Activated B cell treated with CpG ODN at 0.5 μM for 24 hours (primary cell): ENCODE results near the gene MEF2D. TPM values are rescaled to one million over a fixed set of nuclear protein-coding genes. Genes with fewer than 3 reads are reported as not detected.

Experiments used
- ATAC-seq: fragments of 200-7000 bp; cut with Tn5 transposase; one replicate; pipeline ENCODE4 v1.10.0; 2021; ENCODE audit warnings: low read depth, mild to moderate bottlenecking, moderate library complexity
- CTCF ChIA-PET: fragments of 350-600 bp; sonication (Branson Sonifier 250); formaldehyde crosslinking; loops from one replicate; lab custom pipeline; 2021; ENCODE audit warnings: antibody characterized with exemption; lab: Charles Lee
- POLR2A ChIA-PET: fragments of 350-600 bp; sonication (Branson Sonifier 250); formaldehyde crosslinking; loops from one replicate; lab custom pipeline; 2021; ENCODE audit warnings: antibody characterized with exemption; lab: Charles Lee
- DNase-seq: peaks from one replicate; pipeline ENCODE4 v3.0.0; 2022
- H3K27ac Mint-ChIP-seq: one replicate; pipeline ENCODE4 v1.8.0; 2020; ENCODE audit warnings: mixed read lengths
- H3K27me3 Mint-ChIP-seq: one replicate; pipeline ENCODE4 v1.8.0; 2021; ENCODE audit warnings: mixed read lengths
- H3K36me3 Mint-ChIP-seq: one replicate; pipeline ENCODE4 v1.8.0; 2021; ENCODE audit warnings: low read depth, mixed read lengths
- H3K4me1 Mint-ChIP-seq: one replicate; pipeline ENCODE4 v1.8.0; 2021; ENCODE audit warnings: mixed read lengths
- H3K4me3 Mint-ChIP-seq: one replicate; pipeline ENCODE4 v1.8.0; 2020; ENCODE audit warnings: mild to moderate bottlenecking, mixed read lengths
- H3K9me3 Mint-ChIP-seq: one replicate; pipeline ENCODE4 v1.8.0; 2020; ENCODE audit warnings: mixed read lengths
- CTCF ChIP-seq: fragments of 200-600 bp; IDR thresholded peaks from one replicate; pipeline ENCODE4 v1.8.0; 2022; ENCODE audit warnings: antibody characterized with exemption, mild to moderate bottlenecking
- intact Hi-C: fragments of 100-400 bp; cut with micrococcal nuclease; formaldehyde crosslinking; loops from one replicate; pipeline ENCODE4 v1.15.1; 2024
- total RNA-seq: library from RNA; stranded (reverse); gene quantifications from 2 replicates; pipeline ENCODE4 v1.2.3, GENCODE V29; 2022

Gene MEF2D
- total RNA-seq, 1 donor from 2014 or later, result 114 TPM

- Mint-ChIP-seq H3K27me3 (no peaks in the 10 kb centered on the region), H3K4me1 (no peaks in the 10 kb centered on the region), H3K9me3 (no peaks in the 10 kb centered on the region), H3K36me3 (peaks cover 88% of the 10 kb centered on the region), H3K4me3 (no peak overlapping the region), H3K27ac (no peak overlapping the region)
- intact Hi-C loops, result no loop called here
- ChIA-PET POLR2A (interaction anchor here (0.5 to 1.2 kb wide), 3 partner anchors 14 to 129 kb away, joined by 3 to 6 read pairs (median 3); partner anchors contain the start of gene GPATCH4), CTCF (no interaction called here)
- ATAC-seq, result no peak
- TF ChIP-seq CTCF, result no peak
- no peak for DNase-seq
Observed at GRCh38 chr1:156471496-156472490, 28.8 kb downstream of the MEF2D start.

- CTCF ChIA-PET, result interaction anchor here (1.3 kb wide), 2 partner anchors 10 to 85 kb away, joined by 3 to 5 read pairs; no protein-coding TSS in a partner anchor
- Mint-ChIP-seq H3K36me3 (peaks cover 86% of the 10 kb centered on the region), H3K4me3 (no peak overlapping the region), H3K27me3 (no peaks in the 10 kb centered on the region), H3K9me3 (no peaks in the 10 kb centered on the region), H3K27ac (no peak overlapping the region), H3K4me1 (no peaks in the 10 kb centered on the region)
- POLR2A ChIA-PET, result interaction anchor here (0.6 to 1.3 kb wide), 4 partner anchors 10 to 131 kb away, joined by 3 to 5 read pairs (median 4); partner anchors contain the start of genes GPATCH4 and MEF2D
- no peak for ATAC-seq
- DNase-seq, result no peak
- intact Hi-C loops, result no loop called here
- no peak for TF ChIP-seq CTCF
Observed at GRCh38 chr1:156470473-156470872, 30.1 kb downstream of the MEF2D start.

GRCh38 chr1:156468693-156469345, 31.8 kb downstream of the MEF2D start:
- no peak for TF ChIP-seq CTCF
- no peak for ATAC-seq
- DNase-seq, result no peak
- Mint-ChIP-seq H3K27me3 (no peaks in the 10 kb centered on the region), H3K4me1 (no peaks in the 10 kb centered on the region), H3K36me3 (peaks cover 82% of the 10 kb centered on the region), H3K27ac (no peak overlapping the region), H3K4me3 (no peak overlapping the region), H3K9me3 (no peaks in the 10 kb centered on the region)
- ChIA-PET POLR2A (interaction anchor here (0.8 to 1.5 kb wide), 2 partner anchors 12 to 32 kb away, joined by 4 to 8 read pairs; partner anchors contain the start of gene MEF2D), CTCF (no interaction called here)
- intact Hi-C loops, result no loop called here

GRCh38 chr1:156467906-156468305, 32.7 kb downstream of the MEF2D start:
- no peaks in the 10 kb centered on the region for H3K9me3 Mint-ChIP-seq
- ChIA-PET POLR2A (no interaction called here), CTCF (no interaction called here)
- no peak overlapping the region for H3K4me3 Mint-ChIP-seq
- H3K4me1 Mint-ChIP-seq, result no peaks in the 10 kb centered on the region
- DNase-seq, result no peak
- intact Hi-C loops, result no loop called here
- H3K36me3 Mint-ChIP-seq, result peaks cover 82% of the 10 kb centered on the region
- no peak for ATAC-seq
- H3K27me3 Mint-ChIP-seq, result no peaks in the 10 kb centered on the region
- no peak overlapping the region for H3K27ac Mint-ChIP-seq
- TF ChIP-seq CTCF, result no peak

- no peak for TF ChIP-seq CTCF
- H3K4me1 Mint-ChIP-seq, result no peaks in the 10 kb centered on the region
- ATAC-seq (no peak), DNase-seq (no peak)
- intact Hi-C loops, result no loop called here
- POLR2A ChIA-PET, result no interaction called here
- H3K9me3 Mint-ChIP-seq, result no peaks in the 10 kb centered on the region
- H3K4me3 Mint-ChIP-seq, result no peak overlapping the region
- H3K27ac Mint-ChIP-seq, result no peak overlapping the region
- CTCF ChIA-PET, result no interaction called here
- no peaks in the 10 kb centered on the region for H3K27me3 Mint-ChIP-seq
- peaks cover 79% of the 10 kb centered on the region for H3K36me3 Mint-ChIP-seq
Observed at GRCh38 chr1:156467385-156467784, 33.2 kb downstream of the MEF2D start.
